NCI-H1105 (cell line): ENCODE data around the gene ONECUT1.

Source experiments
- DNase-seq: peaks from one replicate; lab custom pipeline; 2025; lab: John Stamatoyannopoulos, UW

The ONECUT1 gene

GRCh38 chr15:52796753-52797520, 6.8 kb upstream of the ONECUT1 start:
- no peak for DNase-seq

DNA sequence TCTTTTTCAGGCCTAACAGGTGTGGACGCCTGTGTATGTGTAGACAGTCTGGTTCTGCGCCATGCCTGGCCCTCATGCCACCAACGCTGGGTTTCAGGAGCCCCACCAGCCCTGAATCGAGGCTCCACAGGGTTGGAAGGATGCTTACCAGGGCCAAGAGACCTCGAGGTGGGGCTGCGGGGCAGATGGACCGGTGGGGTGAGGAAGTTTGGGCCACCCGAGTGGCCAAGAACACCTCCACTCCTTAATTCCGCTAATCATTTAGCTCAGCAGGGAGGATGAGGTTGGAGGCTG, 6.0 kb upstream of the ONECUT1 start:
- DNase-seq, result no peak

DNA sequence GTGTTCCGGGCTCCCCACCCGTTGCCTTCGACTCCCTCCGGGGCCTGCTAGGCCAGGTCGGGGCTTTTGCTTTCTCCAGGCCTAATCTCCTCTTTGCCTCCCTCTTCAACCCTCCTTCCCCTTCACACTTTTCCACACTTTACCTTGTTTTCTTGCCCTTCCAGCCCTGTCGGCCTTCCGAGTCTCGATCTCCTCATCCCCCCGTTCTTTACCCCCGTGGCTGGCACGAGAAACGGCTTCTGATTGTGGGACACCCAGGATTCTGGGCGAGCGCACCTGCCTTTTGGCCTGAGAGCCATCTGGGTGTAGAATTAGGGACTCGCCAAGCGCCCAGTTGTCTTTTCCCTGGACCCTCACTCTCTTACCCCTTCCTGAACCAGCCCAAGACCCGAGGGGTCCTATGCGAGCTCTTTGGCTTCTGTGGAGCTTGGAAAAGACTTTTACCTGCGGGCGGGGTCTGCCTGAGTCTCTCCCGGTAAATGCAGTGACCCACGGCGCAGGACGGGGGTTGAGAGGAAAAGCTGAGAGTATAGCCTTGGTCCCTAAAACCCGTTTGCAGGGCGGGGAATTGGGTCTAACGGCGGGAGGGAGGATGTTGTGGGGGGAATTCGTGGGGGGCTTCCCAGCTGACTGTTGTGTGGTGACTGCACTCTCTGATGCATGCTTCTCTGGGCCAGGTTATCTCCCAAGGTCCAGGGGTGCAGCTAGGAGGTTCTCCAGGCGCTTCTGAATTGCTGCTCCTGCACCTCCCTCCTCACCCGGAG, 5.5 kb upstream of the ONECUT1 start:
- DNase-seq, result no peak

DNA sequence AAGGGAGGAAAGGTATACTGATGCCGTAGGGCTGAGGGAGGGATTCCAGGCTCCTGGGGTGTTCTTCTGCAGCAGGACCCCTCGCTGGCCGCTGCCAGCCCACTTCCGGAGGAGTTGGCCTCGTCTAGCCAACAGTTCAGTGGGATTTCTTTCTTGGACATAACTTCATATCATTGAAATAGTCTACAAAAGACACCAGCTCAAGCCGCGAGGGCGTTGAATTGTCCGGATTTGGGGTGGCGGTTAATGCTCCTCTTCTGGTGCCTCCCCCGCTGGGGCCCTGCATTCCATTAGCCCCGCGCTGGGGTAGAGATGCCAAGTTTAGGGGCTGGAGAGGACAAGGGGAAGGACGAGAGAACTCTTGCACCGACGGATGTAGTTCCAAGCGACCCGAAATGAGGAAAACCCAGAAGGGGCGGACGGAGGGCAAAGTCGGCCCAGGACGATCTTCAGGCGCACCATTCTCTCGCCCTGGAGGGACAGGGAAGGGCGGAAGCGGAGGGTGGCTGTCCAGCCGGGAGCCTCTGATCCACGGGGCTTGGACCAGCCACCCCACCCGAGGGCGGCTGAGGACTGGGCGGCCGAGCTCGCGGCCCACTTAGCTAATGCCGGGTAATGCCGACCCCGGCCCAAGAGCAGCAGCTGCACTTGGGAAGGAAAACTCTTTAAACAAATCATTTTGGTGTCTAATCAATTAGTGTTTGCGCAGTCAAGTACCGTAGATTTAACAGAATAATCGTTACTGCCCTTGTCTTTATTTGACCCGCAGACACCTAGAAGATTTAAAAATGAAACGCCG, 4.7 kb upstream of the ONECUT1 start:
- no peak for DNase-seq

DNA sequence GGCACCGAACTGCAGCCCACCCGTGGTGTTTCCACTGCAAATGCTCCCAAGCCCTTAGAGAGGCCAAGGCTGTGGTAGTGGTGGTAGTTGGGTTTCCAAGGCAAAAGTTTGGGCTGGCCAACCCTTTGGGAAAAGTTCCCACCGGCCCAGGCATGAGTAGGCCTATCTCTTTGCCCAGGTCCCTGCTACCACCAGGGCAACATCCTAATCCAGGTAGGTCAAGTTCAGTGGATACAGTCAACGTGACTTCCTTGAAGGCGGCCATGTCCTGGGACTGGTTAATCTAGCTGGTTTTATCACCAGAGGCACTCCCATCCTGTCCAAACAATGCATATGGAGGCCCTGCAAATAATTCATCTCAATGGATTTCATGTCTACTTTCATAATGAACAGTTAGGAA, 1.6 kb upstream of the ONECUT1 start:
- no peak for DNase-seq

DNA sequence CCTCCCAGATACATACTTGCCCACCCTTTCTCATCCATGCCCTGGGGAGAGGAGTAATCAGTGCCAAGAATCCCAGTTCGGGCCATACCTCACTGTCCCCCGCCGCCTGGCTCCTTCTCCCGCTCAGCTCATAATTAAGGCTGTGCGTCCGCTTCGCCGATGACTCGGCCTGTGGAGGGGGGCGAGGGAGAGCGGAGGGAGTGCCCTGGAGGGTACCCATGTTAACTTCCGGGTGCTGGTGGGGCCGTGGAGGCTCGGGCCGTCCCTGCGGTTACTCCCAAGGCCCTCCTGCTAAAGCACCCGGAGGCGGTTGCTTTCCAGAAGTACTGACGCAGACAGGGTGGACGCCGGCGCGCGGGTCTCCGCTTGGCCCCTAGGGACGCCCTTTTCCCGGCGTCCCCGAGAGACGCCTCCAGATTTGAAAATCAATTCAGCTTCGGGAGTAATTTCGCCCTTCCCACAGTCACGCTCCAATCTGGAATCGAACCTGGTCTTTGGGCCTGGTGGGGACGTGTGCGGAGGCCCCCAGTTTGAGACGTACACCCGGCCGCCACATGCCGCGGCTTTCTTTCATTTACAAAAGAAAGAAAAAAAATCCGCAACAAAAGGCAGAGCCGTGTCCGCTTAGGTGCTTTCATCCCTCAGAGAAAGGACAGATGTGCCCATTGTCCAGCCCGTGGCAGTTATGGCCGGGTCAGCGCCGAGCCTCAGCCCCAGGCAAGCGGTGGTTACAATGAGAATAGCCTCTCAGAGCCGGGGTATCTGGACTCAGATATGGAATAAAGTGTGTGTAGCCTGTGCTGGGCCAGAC, 1.0 kb upstream of the ONECUT1 start:
- DNase-seq, result no peak

DNA sequence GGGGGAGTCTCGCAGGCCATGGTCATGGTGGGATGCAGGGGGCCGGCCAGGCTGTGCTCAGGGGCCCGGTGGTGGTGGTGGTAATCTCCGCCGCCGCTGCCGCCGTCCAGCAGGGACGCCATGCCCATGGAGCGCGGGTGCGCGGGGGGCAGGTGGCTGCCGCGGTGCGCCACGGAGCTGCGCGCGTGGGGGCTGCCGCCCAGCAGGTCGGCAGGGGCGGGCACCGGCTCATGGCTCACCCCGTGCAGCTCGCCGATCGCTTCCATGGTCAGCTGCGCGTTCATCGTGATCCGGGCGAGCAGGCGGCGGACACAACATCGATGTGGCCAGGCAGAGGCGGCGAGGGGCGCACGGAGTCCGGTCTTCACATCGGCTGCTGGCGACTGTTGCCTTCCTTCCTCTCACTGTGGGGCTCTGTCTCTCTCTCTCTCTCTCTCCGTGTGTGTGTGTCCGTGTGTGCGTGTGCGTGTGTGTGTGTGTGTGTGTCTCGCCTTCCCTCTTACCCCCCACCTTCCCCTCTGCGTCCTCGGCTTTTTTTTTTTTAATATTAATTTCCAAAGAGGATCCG, 451 bp downstream of the ONECUT1 start:
- no peak for DNase-seq

DNA sequence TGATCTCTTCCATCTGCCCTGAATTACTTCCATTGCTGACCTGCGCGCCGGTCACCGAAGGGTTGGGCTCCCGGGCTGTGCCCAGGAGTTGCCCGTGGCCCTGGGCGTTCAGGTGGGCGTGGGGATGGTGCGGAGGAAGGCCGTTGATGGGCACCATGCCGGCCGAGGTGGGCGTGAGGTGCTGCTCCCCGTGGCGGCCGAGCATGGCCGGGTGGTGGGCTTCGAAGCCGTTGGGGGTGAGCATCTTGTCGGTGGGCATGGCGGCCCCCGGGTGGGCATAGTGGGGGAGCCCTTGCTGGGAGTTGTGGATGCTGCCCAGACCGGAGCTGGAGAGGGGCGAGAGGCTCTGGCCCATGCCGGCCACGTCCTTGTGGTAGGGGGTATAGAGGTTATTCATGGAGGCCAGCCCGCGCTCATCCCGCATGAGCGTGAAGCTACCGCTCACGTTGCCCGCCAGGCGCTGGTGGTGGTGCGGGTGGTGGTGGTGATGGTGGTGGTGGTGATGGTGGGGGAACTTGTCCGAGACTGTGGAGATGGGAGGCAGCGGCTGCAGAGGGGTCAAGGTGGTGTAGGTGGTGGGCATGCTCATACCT, 1.0 kb downstream of the ONECUT1 start:
- DNase-seq, result no peak

DNA sequence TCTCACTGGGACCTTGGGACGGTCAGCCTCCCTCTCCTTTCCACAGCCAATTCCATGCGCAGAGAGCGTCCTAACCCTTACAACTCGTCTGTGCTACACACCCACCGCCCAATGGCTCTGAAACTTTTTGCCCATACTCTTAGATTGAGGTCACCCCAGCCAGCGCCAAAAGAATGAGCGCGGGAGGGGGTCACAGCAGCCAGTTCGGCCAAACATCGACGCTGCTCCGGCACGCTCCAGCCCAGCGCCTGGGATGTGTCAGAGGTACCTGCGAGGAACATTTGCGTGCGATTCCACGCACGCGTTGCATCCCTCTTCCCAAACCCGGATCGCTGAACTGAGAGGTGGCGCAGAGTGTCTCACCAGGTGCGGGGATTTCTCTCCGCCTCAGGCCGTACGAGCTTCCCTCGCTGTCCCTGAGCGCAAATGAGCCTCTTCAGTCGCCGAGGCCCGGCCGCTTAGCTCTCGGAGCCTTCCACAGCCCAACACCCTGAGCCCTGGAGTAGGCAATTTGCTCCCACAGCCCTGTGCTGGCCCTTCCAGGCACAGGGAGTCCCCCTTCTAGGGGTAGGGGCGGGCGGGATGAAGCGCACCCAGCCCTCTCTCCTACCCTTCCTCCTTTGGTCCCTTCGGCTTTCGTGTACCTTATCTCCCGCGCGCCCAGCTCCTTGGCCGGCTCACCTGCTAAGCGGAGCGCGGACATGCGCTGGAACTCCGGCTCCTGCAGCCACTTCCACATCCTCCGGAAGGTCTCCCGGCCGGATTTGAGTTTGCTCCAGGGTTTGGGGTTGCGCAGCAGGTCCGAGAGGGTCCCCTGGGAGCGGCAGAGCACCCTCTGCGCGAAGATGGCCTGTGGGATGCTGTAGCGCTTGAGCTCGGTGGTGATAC, 1.8 kb downstream of the ONECUT1 start:
- DNase-seq, result no peak

GRCh38 chr15:52787549-52788098, 2.5 kb downstream of the ONECUT1 start:
- no peak for DNase-seq

DNA sequence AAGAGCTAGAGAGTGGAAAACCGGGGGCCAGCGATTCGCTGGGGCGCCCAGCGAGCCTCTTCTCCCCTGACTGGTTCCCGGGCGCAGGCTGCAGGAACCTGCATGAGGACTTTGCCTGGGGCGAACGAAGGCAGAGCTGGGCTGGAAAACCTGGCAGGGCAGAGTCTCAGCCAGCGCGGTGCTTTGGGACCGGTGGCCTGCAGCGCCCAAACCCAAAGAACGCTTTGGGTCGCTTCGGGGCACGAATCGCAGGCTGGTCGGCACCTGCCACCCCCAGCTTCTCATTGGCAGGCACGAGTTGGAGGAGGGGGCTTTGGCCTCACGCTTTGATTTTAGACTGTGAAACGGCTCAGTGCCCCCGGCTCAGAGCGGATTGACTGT, 3.0 kb downstream of the ONECUT1 start:
- no peak for DNase-seq

GRCh38 chr15:52786436-52787122, 3.6 kb downstream of the ONECUT1 start:
- no peak for DNase-seq

- DNase-seq, result no peak
Measured at GRCh38 chr15:52785672-52786406, 4.3 kb downstream of the ONECUT1 start.

DNA sequence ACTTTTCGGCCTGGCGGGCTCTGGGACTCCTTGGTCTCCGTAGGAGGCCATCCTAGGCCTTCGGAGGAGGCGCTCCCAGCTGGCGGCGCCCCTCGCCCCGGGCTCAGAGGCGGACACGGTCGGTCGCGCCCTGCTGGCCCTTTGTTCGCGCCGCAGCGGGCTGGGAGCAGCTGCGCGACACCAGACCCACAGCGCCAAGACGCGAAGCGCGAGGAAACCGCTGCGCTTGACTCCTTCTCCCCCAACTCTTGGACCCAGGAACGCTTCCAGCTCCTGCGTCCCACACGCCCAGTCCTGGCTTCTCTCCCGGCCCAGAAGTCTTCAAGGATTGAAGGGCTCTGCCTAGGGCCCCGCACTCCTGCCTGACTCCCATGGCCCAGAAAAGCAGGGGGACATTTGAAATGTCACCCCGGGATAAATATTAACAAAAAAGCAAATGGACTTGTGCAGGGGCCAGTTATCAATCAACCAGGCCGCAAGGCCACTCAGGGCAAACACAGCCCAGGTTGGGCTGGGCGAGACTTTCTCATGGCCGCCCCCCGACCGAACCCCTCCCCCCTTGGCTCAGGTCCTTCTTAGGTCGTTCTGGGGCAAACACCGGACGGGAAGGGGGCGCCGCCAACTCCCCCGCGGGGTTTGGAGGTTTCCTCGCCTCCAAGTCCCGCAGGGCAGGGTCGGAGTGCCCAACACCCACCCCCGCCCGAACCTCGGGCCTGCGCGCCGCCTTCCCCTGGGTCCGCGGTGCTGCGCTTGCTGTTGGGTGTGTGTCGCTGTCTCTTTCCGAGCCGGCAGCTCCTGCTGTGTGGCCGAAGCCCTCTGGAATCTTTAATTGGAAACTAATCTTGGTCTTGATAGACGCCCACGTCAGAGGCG, 5.1 kb downstream of the ONECUT1 start:
- no peak for DNase-seq

- no peak for DNase-seq
Measured at GRCh38 chr15:52783929-52784798, 6.0 kb downstream of the ONECUT1 start.

- DNase-seq, result no peak
Measured at GRCh38 chr15:52783191-52783829, 6.8 kb downstream of the ONECUT1 start.
